Endothelial cell of umbilical vein (primary cell): ENCODE results near the gene PPP4R1. TPM values are rescaled to one million over a fixed set of nuclear protein-coding genes. Genes with fewer than 3 reads are reported as not detected.

Experiments
- BruUV-seq: library from RNA; stranded (reverse); fragments of 400-500 nt; replicated peaks from 2 replicates; lab custom pipeline; 2021; lab: Mats Ljungman, UMichigan
- CTCF ChIA-PET: fragments of 300-600, 350-600 bp; sonication (Branson Sonifier 250); formaldehyde crosslinking; loops from one replicate; lab custom pipeline; 2021; ENCODE audit warnings: antibody characterized with exemption, inconsistent platforms; lab: Charles Lee
- POLR2A ChIA-PET: fragments of 300-600, 350-600 bp; sonication (Branson Sonifier 250); formaldehyde crosslinking; loops from one replicate; lab custom pipeline; 2021; ENCODE audit warnings: antibody characterized with exemption, inconsistent platforms; lab: Charles Lee
- DNase-seq: peaks from one replicate; pipeline ENCODE4 v3.0.0-alpha.2; 2011; ENCODE audit warnings: low read depth, low spot score
- FAIRE-seq: peaks from 2 replicates; lab custom pipeline; 2011; peaks lifted over from hg19 to GRCh38; lab: Jason Lieb, UNC
- H2AFZ ChIP-seq: 2 replicates; pipeline ENCODE4 v1.6.0; 2012; ENCODE audit warnings: low read depth, low read length, control low read depth, inconsistent platforms
- H3K27ac ChIP-seq: 2 replicates; pipeline ENCODE4 v1.5.1; 2011; ENCODE audit warnings: low read depth, mild to moderate bottlenecking, control low read depth, low read length, moderate library complexity; ENCODE audit not compliant: insufficient read depth
- H3K27me3 ChIP-seq, 2 experiments: 2 replicates each; pipeline versions ENCODE4 v1.6.0 to v1.6.1; 2011; ENCODE audit warnings: low read length in 2 of 2, mixed read lengths in 1 of 2; ENCODE audit not compliant: control insufficient read depth in 2 of 2, insufficient read depth in 2 of 2
- H3K36me3 ChIP-seq, 2 experiments: 2 replicates in 1 of 2; 3 replicates in 1 of 2; pipeline ENCODE4 v1.5.1; 2011; ENCODE audit warnings: low read length in 2 of 2, mild to moderate bottlenecking in 1 of 2, moderate library complexity in 1 of 2; ENCODE audit not compliant: control insufficient read depth in 2 of 2, insufficient read depth in 2 of 2; ENCODE audit errors: extremely low read depth in 1 of 2
- H3K4me1 ChIP-seq: 3 replicates; pipeline ENCODE4 v1.5.1; 2011; ENCODE audit warnings: mild to moderate bottlenecking, low read length; ENCODE audit not compliant: control insufficient read depth, insufficient read depth; ENCODE audit errors: extremely low read depth
- H3K4me2 ChIP-seq: 2 replicates; pipeline ENCODE4 v1.6.1; 2011; ENCODE audit warnings: low read length, control low read depth, mixed read lengths; ENCODE audit not compliant: insufficient read depth
- H3K4me3 ChIP-seq, 3 experiments: fragments of 200-600 bp in 1 of 3; sonication (generic), shearing (Covaris generic) in 1 of 3; replicated peaks in 1 of 3; 2 replicates each; pipeline ENCODE4 v1.5.1; 2011 to 2016; ENCODE audit warnings: control low read depth in 3 of 3, low read length in 3 of 3, mild to moderate bottlenecking in 2 of 3, inconsistent platforms in 1 of 3, low read depth in 1 of 3, moderate library complexity in 1 of 3; ENCODE audit not compliant: insufficient read depth in 1 of 3
- H3K79me2 ChIP-seq: 2 replicates; pipeline ENCODE4 v1.6.0; 2012; ENCODE audit warnings: low read length, inconsistent platforms; ENCODE audit not compliant: control insufficient read depth, insufficient read depth
- H3K9ac ChIP-seq: replicated peaks from 2 replicates; pipeline ENCODE3; 2011; ENCODE audit warnings: low read length, control low read depth; ENCODE audit not compliant: insufficient read depth; ENCODE audit errors: extremely low read depth
- H3K9me1 ChIP-seq: replicated peaks from 3 replicates; pipeline ENCODE4 v1.6.0; 2011; ENCODE audit warnings: mild to moderate bottlenecking, low read length; ENCODE audit not compliant: control insufficient read depth, insufficient read depth; ENCODE audit errors: extremely low read depth
- H3K9me3 ChIP-seq: replicated peaks from 2 replicates; pipeline ENCODE4 v1.5.1; 2012; ENCODE audit warnings: low read length, inconsistent platforms; ENCODE audit not compliant: control insufficient read depth, insufficient read depth
- H4K20me1 ChIP-seq: replicated peaks from 2 replicates; pipeline ENCODE3; 2011; ENCODE audit warnings: mild to moderate bottlenecking, low read length; ENCODE audit not compliant: control insufficient read depth, insufficient read depth; ENCODE audit errors: extremely low read depth
- EZH2 ChIP-seq: IDR thresholded peaks from 2 replicates; pipeline ENCODE4 v1.6.1; 2012; ENCODE audit warnings: borderline replicate concordance, low read depth, mild to moderate bottlenecking, moderate library complexity, low read length, inconsistent platforms; ENCODE audit not compliant: severe bottlenecking
- FOS ChIP-seq: IDR thresholded peaks from 2 replicates; pipeline ENCODE4 v1.6.1; 2011; ENCODE audit warnings: mild to moderate bottlenecking, low read length, moderate library complexity, borderline replicate concordance; ENCODE audit not compliant: insufficient read depth
- GATA2 ChIP-seq: IDR thresholded peaks from 2 replicates; pipeline ENCODE4 v1.7.0; 2011; ENCODE audit warnings: low read depth, mild to moderate bottlenecking, moderate library complexity, mixed read lengths, low read length; ENCODE audit not compliant: insufficient read length, insufficient read depth
- JUN ChIP-seq: IDR thresholded peaks from 2 replicates; pipeline ENCODE4 v1.6.1; 2011; ENCODE audit warnings: borderline replicate concordance, low read depth; ENCODE audit not compliant: insufficient read length, insufficient read depth
- MYC ChIP-seq: IDR thresholded peaks from one replicate; pipeline ENCODE4 v1.6.1; 2011; ENCODE audit warnings: mild to moderate bottlenecking, low read depth, low read length
- POLR2A ChIP-seq: IDR thresholded peaks from 2 replicates; pipeline ENCODE4 v1.6.1; 2012; ENCODE audit warnings: low read depth, mild to moderate bottlenecking, control low read depth, low read length
- POLR2AphosphoS5 ChIP-seq: IDR thresholded peaks from 2 replicates; pipeline ENCODE4 v1.6.1; 2012; ENCODE audit warnings: low read depth, mild to moderate bottlenecking, control low read depth, low read length, moderate library complexity; ENCODE audit not compliant: insufficient read depth
- dilution Hi-C: fragments of 300-500 bp; cut with MboI; formaldehyde crosslinking; loops from one replicate; pipeline ENCODE4 v1.15.0; 2019; ENCODE audit warnings: low sequenced_read_pairs; ENCODE audit not compliant: extremely low pct_ligation_motif_present
- intact Hi-C: fragments of 100-400 bp; cut with micrococcal nuclease; formaldehyde crosslinking; loops from one replicate; pipeline ENCODE4 v1.10.0; 2022
- polyA plus RNA-seq, 4 experiments: library from polyadenylated mRNA; depleted of rRNA in 3 of 4; stranded (reverse) in 3 of 4; unstranded in 1 of 4; fragments of >200 nt; gene quantifications; 2 replicates each; pipeline versions ENCODE4 v1.2.1 to v1.2.3, GENCODE V29; 2011 to 2012; ENCODE audit warnings: missing spikeins in 1 of 4
- total RNA-seq: library from RNA; stranded (reverse); gene quantifications from 2 replicates; pipeline ENCODE4 v1.2.3, GENCODE V29; 2021
- TF ChIP-seq, protein P1 (sequence below): IDR thresholded peaks from 2 replicates; pipeline ENCODE4 v1.6.1; 2011; ENCODE audit not compliant: insufficient read depth, insufficient read length
- TF ChIP-seq, protein P2 (sequence below), 2 donors: IDR thresholded peaks; 1 replicate in 1 of 2; 2 replicates in 1 of 2; pipeline ENCODE4 v1.5.1; 2011; ENCODE audit warnings: low read length in 2 of 2, mild to moderate bottlenecking in 2 of 2, moderate library complexity in 2 of 2, control low read depth in 1 of 2, inconsistent platforms in 1 of 2, low read depth in 1 of 2; ENCODE audit not compliant: insufficient read depth in 1 of 2; ENCODE audit errors: extremely low read depth in 1 of 2

Gene PPP4R1
- total and polyA plus RNA-seq, 2 donors (not counting 3 experiments of a cell fraction or from before 2014, with no cell fraction given), result 138 to 152 TPM

DNA sequence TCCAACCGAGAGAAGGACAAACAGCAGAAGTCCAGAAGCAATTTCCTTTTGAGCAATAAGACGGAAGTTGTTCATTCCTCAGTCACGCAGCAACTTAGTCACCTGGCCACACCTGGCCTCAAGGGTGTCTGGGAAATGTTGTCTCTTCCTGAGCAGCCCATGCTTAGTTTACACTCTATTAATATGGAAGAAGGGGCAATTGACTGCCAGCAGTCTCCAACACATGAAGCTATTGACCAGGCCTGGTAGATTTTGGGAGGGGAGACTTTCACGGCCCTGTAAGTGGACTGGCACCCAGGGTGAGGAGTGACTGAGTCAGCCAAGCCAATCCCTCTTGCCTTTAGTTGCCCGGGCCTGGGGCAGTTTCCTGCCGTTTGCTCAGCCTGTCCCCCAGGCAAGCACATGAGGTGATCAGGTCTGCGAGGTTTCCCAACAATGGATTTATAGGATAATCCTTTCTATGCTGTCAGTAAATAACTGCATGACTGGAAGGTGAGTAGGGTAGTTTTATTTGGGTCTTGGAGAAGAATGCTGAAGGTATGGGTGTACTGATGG lies 43.8 kb upstream of the PPP4R1 start:
- Histone ChIP-seq H3K79me2 (no peaks in the 10 kb centered on the region), H3K9ac (no peak overlapping the region), H3K36me3 (no peaks in the 10 kb centered on the region), H3K9me1 (no peaks in the 10 kb centered on the region), H3K27ac (no peak overlapping the region), H3K9me3 (no peaks in the 10 kb centered on the region), H3K27me3 (no peaks in the 10 kb centered on the region), H3K4me2 (no peak overlapping the region), H3K4me1 (peaks cover 3% of the 10 kb centered on the region), H3K4me3 (no peak overlapping the region), H2AFZ (no peak overlapping the region), H4K20me1 (no peaks in the 10 kb centered on the region)
- intact Hi-C loops, result no loop called here
- DNase-seq (no peak), FAIRE-seq (no peak)
- TF ChIP-seq, protein P1, sequence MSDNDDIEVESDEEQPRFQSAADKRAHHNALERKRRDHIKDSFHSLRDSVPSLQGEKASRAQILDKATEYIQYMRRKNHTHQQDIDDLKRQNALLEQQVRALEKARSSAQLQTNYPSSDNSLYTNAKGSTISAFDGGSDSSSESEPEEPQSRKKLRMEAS, result no peak
- TF ChIP-seq EZH2 (no peak), POLR2A (no peak), JUN (no peak), POLR2AphosphoS5 (no peak), MYC (no peak), FOS (no peak), GATA2 (no peak)
- TF ChIP-seq, protein P2, sequence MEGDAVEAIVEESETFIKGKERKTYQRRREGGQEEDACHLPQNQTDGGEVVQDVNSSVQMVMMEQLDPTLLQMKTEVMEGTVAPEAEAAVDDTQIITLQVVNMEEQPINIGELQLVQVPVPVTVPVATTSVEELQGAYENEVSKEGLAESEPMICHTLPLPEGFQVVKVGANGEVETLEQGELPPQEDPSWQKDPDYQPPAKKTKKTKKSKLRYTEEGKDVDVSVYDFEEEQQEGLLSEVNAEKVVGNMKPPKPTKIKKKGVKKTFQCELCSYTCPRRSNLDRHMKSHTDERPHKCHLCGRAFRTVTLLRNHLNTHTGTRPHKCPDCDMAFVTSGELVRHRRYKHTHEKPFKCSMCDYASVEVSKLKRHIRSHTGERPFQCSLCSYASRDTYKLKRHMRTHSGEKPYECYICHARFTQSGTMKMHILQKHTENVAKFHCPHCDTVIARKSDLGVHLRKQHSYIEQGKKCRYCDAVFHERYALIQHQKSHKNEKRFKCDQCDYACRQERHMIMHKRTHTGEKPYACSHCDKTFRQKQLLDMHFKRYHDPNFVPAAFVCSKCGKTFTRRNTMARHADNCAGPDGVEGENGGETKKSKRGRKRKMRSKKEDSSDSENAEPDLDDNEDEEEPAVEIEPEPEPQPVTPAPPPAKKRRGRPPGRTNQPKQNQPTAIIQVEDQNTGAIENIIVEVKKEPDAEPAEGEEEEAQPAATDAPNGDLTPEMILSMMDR (IDR thresholded peaks at IDR 0.05; ENCODE audit: extremely low read depth in 1 of 2, insufficient read depth in 1 of 2, low read depth in 1 of 2, low read length in 2 of 2), result no peak
- POLR2A ChIA-PET, result no interaction called here
- CTCF ChIA-PET, result interaction anchor here (1.0 kb wide), 1 partner anchor 53 kb away, joined by 3 read pairs; no protein-coding TSS in a partner anchor
- no TSS peak for BruUV-seq
- dilution Hi-C loops, result no loop called here
